Fibroblast of skin of right biceps (primary cell): Measurements from ENCODE around the gene LDLRAD3.

Source experiments
- DNase-seq: peaks from one replicate; pipeline ENCODE4 v3.0.0-alpha.2; 2013

Gene LDLRAD3

GRCh38 chr11:36249246-36249645 lies 305.4 kb downstream of the LDLRAD3 start:
- peak; percentile 82 for DNase-seq

GRCh38 chr11:36251823-36252222 lies 308.0 kb downstream of the LDLRAD3 start:
- no peak for DNase-seq

GRCh38 chr11:36253238-36253637 lies 309.4 kb downstream of the LDLRAD3 start:
- DNase-seq = no peak

GRCh38 chr11:36254713-36255112 lies 310.9 kb downstream of the LDLRAD3 start:
- DNase-seq = peak; percentile 30

GRCh38 chr11:36257351-36257750 lies 313.5 kb downstream of the LDLRAD3 start:
- DNase-seq = no peak

GRCh38 chr11:36258730-36259360 lies 315.0 kb downstream of the LDLRAD3 start:
- peak; percentile 76 for DNase-seq

GRCh38 chr11:36261094-36261493 lies 317.2 kb downstream of the LDLRAD3 start:
- DNase-seq = no peak

- DNase-seq = no peak
Measured at GRCh38 chr11:36264011-36264972, 320.4 kb downstream of the LDLRAD3 start.

GRCh38 chr11:36264973-36265344 lies 321.1 kb downstream of the LDLRAD3 start:
- no peak for DNase-seq

- DNase-seq = peak; percentile 48
Measured at GRCh38 chr11:36265793-36266628, 322.1 kb downstream of the LDLRAD3 start.

GRCh38 chr11:36266767-36267166 lies 322.9 kb downstream of the LDLRAD3 start:
- DNase-seq = no peak

GRCh38 chr11:36268337-36268985 lies 324.6 kb downstream of the LDLRAD3 start:
- DNase-seq = no peak

GRCh38 chr11:36270701-36271100 lies 326.8 kb downstream of the LDLRAD3 start:
- no peak for DNase-seq

GRCh38 chr11:36271794-36272407 lies 328.0 kb downstream of the LDLRAD3 start:
- DNase-seq = no peak

GRCh38 chr11:36273110-36273509 lies 329.2 kb downstream of the LDLRAD3 start:
- DNase-seq = no peak

- DNase-seq = no peak
Measured at GRCh38 chr11:36274414-36274813, 330.6 kb downstream of the LDLRAD3 start.

- no peak for DNase-seq
Measured at GRCh38 chr11:36278531-36279282, 334.8 kb downstream of the LDLRAD3 start.

- DNase-seq = no peak
Measured at GRCh38 chr11:36280531-36280930, 336.7 kb downstream of the LDLRAD3 start.
